ENCODE results near the gene SLC34A3. TPM values are rescaled to one million over a fixed set of nuclear protein-coding genes. Genes with fewer than 3 reads are reported as not detected.

SLC34A3 gene
- total RNA-seq, 2 experiments from 2014 or later: not detected

- DNase-seq: peak; percentile 95
- peak within 1 kb of the TSS; percentile 84 for H3K4me3 Mint-ChIP-seq
- POLR2A ChIA-PET: interaction anchor here (0.6 to 3.5 kb wide), 21 partner anchors 8 to 473 kb away, joined by 3 to 42 read pairs (median 5); partner anchors contain the start of genes ANAPC2, CYSRT1, DPP7 and MAN1B1
- H3K27me3 Mint-ChIP-seq: no peaks in the 10 kb centered on the region
- no peaks in the 10 kb centered on the region for H3K9me3 Mint-ChIP-seq
- peaks cover 20% of the 10 kb centered on the region for H3K4me1 Mint-ChIP-seq
- peak within 1 kb of the TSS; percentile 86 for H3K27ac Mint-ChIP-seq
- peak; percentile 95 for ATAC-seq (ENCODE audit: low read depth)
- no peaks in the 10 kb centered on the region for H3K36me3 Mint-ChIP-seq
These were observed 30.1 kb upstream of the SLC34A3 start, which contains the start of gene TPRN for GRCh38 chr9:137200311-137201204. TPRN (minus strand) TSS chr9:137200741; CDS start chr9:137200711, 30 bp downstream.

GRCh38 chr9:137201205-137201868 is 29.4 kb upstream of the SLC34A3 start:
- H3K9me3 Mint-ChIP-seq: no peaks in the 10 kb centered on the region
- POLR2A ChIA-PET: interaction anchor here (0.6 to 3.5 kb wide), 18 partner anchors 10 to 474 kb away, joined by 3 to 42 read pairs (median 6); partner anchors contain the start of genes ANAPC2, CYSRT1, DPP7 and MAN1B1
- peak overlapping the region; percentile 86 for H3K27ac Mint-ChIP-seq
- peaks cover 21% of the 10 kb centered on the region for H3K4me1 Mint-ChIP-seq
- DNase-seq (no peak), ATAC-seq (ENCODE audit: low read depth) (no peak)
- peak overlapping the region; percentile 84 for H3K4me3 Mint-ChIP-seq
- no peaks in the 10 kb centered on the region for H3K36me3 Mint-ChIP-seq
- H3K27me3 Mint-ChIP-seq: no peaks in the 10 kb centered on the region

GRCh38 chr9:137202966-137203365 is 27.7 kb upstream of the SLC34A3 start:
- H3K27me3 Mint-ChIP-seq: no peaks in the 10 kb centered on the region
- H3K4me1 Mint-ChIP-seq: peaks cover 34% of the 10 kb centered on the region
- no peak overlapping the region for H3K27ac Mint-ChIP-seq
- H3K36me3 Mint-ChIP-seq: peaks cover 13% of the 10 kb centered on the region
- POLR2A ChIA-PET: interaction anchor here (2.1 to 3.5 kb wide), 2 partner anchors 15 kb away, joined by 4 to 42 read pairs; partner anchors contain the start of genes ANAPC2 and SSNA1
- ATAC-seq (ENCODE audit: low read depth): no peak
- no peak overlapping the region for H3K4me3 Mint-ChIP-seq
- no peak for DNase-seq
- no peaks in the 10 kb centered on the region for H3K9me3 Mint-ChIP-seq

- POLR2A ChIA-PET: interaction anchor here (0.6 to 4.0 kb wide), 9 partner anchors 10 to 97 kb away, joined by 3 to 31 read pairs (median 5); partner anchors contain the start of genes ANAPC2, CYSRT1, NELFB and NRARP
- ATAC-seq (ENCODE audit: low read depth): no peak
- H3K9me3 Mint-ChIP-seq: no peaks in the 10 kb centered on the region
- peaks cover 35% of the 10 kb centered on the region for H3K4me1 Mint-ChIP-seq
- H3K27ac Mint-ChIP-seq: peak overlapping the region; percentile 89
- no peak for DNase-seq
- no peaks in the 10 kb centered on the region for H3K27me3 Mint-ChIP-seq
- peak overlapping the region; percentile 95 for H3K4me3 Mint-ChIP-seq
- H3K36me3 Mint-ChIP-seq: peaks cover 13% of the 10 kb centered on the region
These were observed 26.0 kb upstream of the SLC34A3 start for GRCh38 chr9:137204731-137205125.

GRCh38 chr9:137205126-137206069 is 25.3 kb upstream of the SLC34A3 start, which contains the start of the genes NDOR1 and TMEM203:
NDOR1 (plus strand) TSS chr9:137205700; CDS start chr9:137205778, 78 bp downstream.
TMEM203 (minus strand) TSS chr9:137205648; CDS start chr9:137205414, 234 bp downstream.
- DNase-seq (peak; percentile 97), ATAC-seq (ENCODE audit: low read depth) (peak; percentile 51)
- H3K36me3 Mint-ChIP-seq: peaks cover 15% of the 10 kb centered on the region
- H3K4me3 Mint-ChIP-seq: peak within 1 kb of the TSS; percentile 95
- H3K4me1 Mint-ChIP-seq: peaks cover 35% of the 10 kb centered on the region
- H3K27me3 Mint-ChIP-seq: no peaks in the 10 kb centered on the region
- H3K27ac Mint-ChIP-seq: peak within 1 kb of the TSS; percentile 90
- no peaks in the 10 kb centered on the region for H3K9me3 Mint-ChIP-seq
- POLR2A ChIA-PET: interaction anchor here (0.6 to 4.0 kb wide), 11 partner anchors 10 to 96 kb away, joined by 3 to 31 read pairs (median 5); partner anchors contain the start of genes ANAPC2, CYSRT1, NELFB and NRARP

- POLR2A ChIA-PET: interaction anchor here (0.7 to 4.0 kb wide), 5 partner anchors 11 to 34 kb away, joined by 5 to 31 read pairs (median 8); partner anchors contain the start of genes ANAPC2, CYSRT1, RNF208 and SSNA1
- Mint-ChIP-seq H3K4me1 (peaks cover 32% of the 10 kb centered on the region), H3K9me3 (no peaks in the 10 kb centered on the region), H3K27ac (peak overlapping the region; percentile 90), H3K4me3 (peak overlapping the region; percentile 95), H3K27me3 (no peaks in the 10 kb centered on the region), H3K36me3 (peaks cover 15% of the 10 kb centered on the region)
- ATAC-seq (ENCODE audit: low read depth) (no peak), DNase-seq (no peak)
These were observed 24.1 kb upstream of the SLC34A3 start for GRCh38 chr9:137206602-137207001.

- peak overlapping the region; percentile 61 for H3K27ac Mint-ChIP-seq
- ATAC-seq (ENCODE audit: low read depth): no peak
These were observed 19.2 kb upstream of the SLC34A3 start for GRCh38 chr9:137211532-137211931.

GRCh38 chr9:137212520-137212919 is 18.2 kb upstream of the SLC34A3 start:
- Mint-ChIP-seq H3K9me3 (no peaks in the 10 kb centered on the region), H3K36me3 (peaks cover 5% of the 10 kb centered on the region), H3K27me3 (no peaks in the 10 kb centered on the region), H3K27ac (no peak overlapping the region), H3K4me1 (peaks cover 4% of the 10 kb centered on the region), H3K4me3 (no peak overlapping the region)
- POLR2A ChIA-PET: interaction anchor here (1.5 kb wide), 1 partner anchor 12 kb away, joined by 6 read pairs; the partner anchor contains the start of gene TPRN
- DNase-seq (no peak), ATAC-seq (ENCODE audit: low read depth) (no peak)

More at GRCh38 chr9:137211532-137211931, 19.2 kb upstream of the SLC34A3 start:
- no peak overlapping the region for H3K4me3 Mint-ChIP-seq
- peaks cover 14% of the 10 kb centered on the region for H3K4me1 Mint-ChIP-seq
- peaks cover 15% of the 10 kb centered on the region for H3K36me3 Mint-ChIP-seq
- H3K9me3 Mint-ChIP-seq: no peaks in the 10 kb centered on the region
- POLR2A ChIA-PET: interaction anchor here (1.5 kb wide), 1 partner anchor 11 kb away, joined by 6 read pairs; the partner anchor contains the start of gene TPRN
- no peaks in the 10 kb centered on the region for H3K27me3 Mint-ChIP-seq
- DNase-seq: no peak

GRCh38 chr9:137213160-137214060 is 17.3 kb upstream of the SLC34A3 start:
- Mint-ChIP-seq H3K36me3 (peaks cover 2% of the 10 kb centered on the region), H3K9me3 (no peaks in the 10 kb centered on the region), H3K27ac (no peak overlapping the region), H3K4me1 (peaks cover 2% of the 10 kb centered on the region), H3K4me3 (no peak overlapping the region), H3K27me3 (no peaks in the 10 kb centered on the region)
- POLR2A ChIA-PET: interaction anchor here (1.3 kb wide), 1 partner anchor 9 kb away, joined by 5 read pairs; the partner anchor contains the start of gene RNF208
- DNase-seq (no peak), ATAC-seq (ENCODE audit: low read depth) (no peak)

- H3K27me3 Mint-ChIP-seq: no peaks in the 10 kb centered on the region
- H3K27ac Mint-ChIP-seq: no peak overlapping the region
- peaks cover 2% of the 10 kb centered on the region for H3K36me3 Mint-ChIP-seq
- H3K4me3 Mint-ChIP-seq: no peak overlapping the region
- POLR2A ChIA-PET: interaction anchor here (1.3 kb wide), 1 partner anchor 8 kb away, joined by 5 read pairs; the partner anchor contains the start of gene RNF208
- no peaks in the 10 kb centered on the region for H3K4me1 Mint-ChIP-seq
- no peaks in the 10 kb centered on the region for H3K9me3 Mint-ChIP-seq
- no peak for DNase-seq
- no peak for ATAC-seq (ENCODE audit: low read depth)
These were observed 16.1 kb upstream of the SLC34A3 start for GRCh38 chr9:137214620-137215019.
